HepG2 (cell line): Measurements from ENCODE around the gene CIDEA. TPM values are rescaled to one million over a fixed set of nuclear protein-coding genes. Genes with fewer than 3 reads are reported as not detected.

Source experiments
- BORCS8-MEF2B ChIP-seq: sonication (generic); formaldehyde crosslinking; IDR thresholded peaks from 2 replicates; pipeline ENCODE4 v1.8.0; 2022; ENCODE audit warnings: mild to moderate bottlenecking, missing genetic modification reagents
- ERF ChIP-seq: IDR thresholded peaks from 2 replicates; pipeline ENCODE4 v1.6.1; 2018; ENCODE audit warnings: missing biosample characterization, missing genetic modification reagents
- FOXA1 ChIP-seq, 2 experiments: fragments of 450-650 bp in 1 of 2; sonication (generic) in 1 of 2; formaldehyde crosslinking in 1 of 2; IDR thresholded peaks; 2 replicates each; pipeline versions ENCODE4 v1.4.0 to v1.6.1; 2016 to 2020; ENCODE audit warnings: missing genetic modification reagents in 1 of 2
- GMEB1 ChIP-seq: sonication (generic); formaldehyde crosslinking; IDR thresholded peaks from 2 replicates; pipeline ENCODE4 v1.5.1; 2020; ENCODE audit warnings: missing genetic modification reagents, mild to moderate bottlenecking, borderline replicate concordance
- KDM2A ChIP-seq: sonication (generic); formaldehyde crosslinking; IDR thresholded peaks from 2 replicates; pipeline ENCODE4 v1.4.0; 2020; ENCODE audit warnings: low read depth, missing genetic modification reagents, borderline replicate concordance
- MYPOP ChIP-seq: sonication (generic); formaldehyde crosslinking; IDR thresholded peaks from 2 replicates; pipeline ENCODE4 v1.8.1; 2023; ENCODE audit warnings: mild to moderate bottlenecking, moderate library complexity, missing genetic modification reagents
- RBM39 ChIP-seq: fragments of 200-400 bp; formaldehyde crosslinking; IDR thresholded peaks from one replicate; pipeline ENCODE4 v1.6.1; 2018; ENCODE audit warnings: antibody characterized with exemption, mild to moderate bottlenecking, low read depth, low read length; ENCODE audit not compliant: poor library complexity, severe bottlenecking
- SNRNP70 ChIP-seq: fragments of 200-400 bp; formaldehyde crosslinking; IDR thresholded peaks from 2 replicates; pipeline ENCODE4 v1.6.1; 2017; ENCODE audit warnings: mild to moderate bottlenecking, low read depth, low read length, moderate library complexity
- SUZ12 ChIP-seq: fragments of 150-350 bp; IDR thresholded peaks from 2 replicates; pipeline ENCODE4 v1.6.1; 2014; ENCODE audit warnings: low read depth, low read length
- WIZ ChIP-seq: sonication (generic); formaldehyde crosslinking; IDR thresholded peaks from 2 replicates; pipeline ENCODE4 v1.5.1; 2020; ENCODE audit warnings: mild to moderate bottlenecking, missing genetic modification reagents
- ZBTB39 ChIP-seq: sonication (generic); formaldehyde crosslinking; IDR thresholded peaks from 2 replicates; pipeline ENCODE4 v1.5.0; 2020; ENCODE audit warnings: missing genetic modification reagents
- polyA plus RNA-seq, 8 experiments: library from polyadenylated mRNA; depleted of rRNA in 3 of 8; stranded (reverse) in 7 of 8; unstranded in 1 of 8; fragments of >200 nt; fragmentation: Illumina TruSeq in 4 of 8; extraction: Trizol in 4 of 8; gene quantifications; 2 replicates each; pipeline versions ENCODE4 v1.2.1 to v1.2.3, GENCODE V29; 2011 to 2016; ENCODE audit warnings: low read depth in 4 of 8, missing spikeins in 1 of 8, mixed read lengths in 1 of 8; ENCODE audit not compliant: insufficient read depth in 1 of 8
- total RNA-seq, 5 experiments: library from RNA; depleted of rRNA; stranded (reverse); fragments of >200 nt; fragmentation: Illumina TruSeq; extraction: Trizol; gene quantifications; 2 replicates each; pipeline ENCODE4 v1.2.3, GENCODE V29; 2016; ENCODE audit warnings: low read depth in 1 of 5
- TF ChIP-seq, protein P1 (sequence below): sonication (generic); formaldehyde crosslinking; IDR thresholded peaks from 2 replicates; pipeline ENCODE4 v1.9.0; 2022; ENCODE audit warnings: missing genetic modification reagents, mild to moderate bottlenecking, borderline replicate concordance
- TF ChIP-seq, protein P2 (sequence below): sonication (generic); formaldehyde crosslinking; IDR thresholded peaks from 2 replicates; pipeline ENCODE4 v1.5.0; 2020; ENCODE audit warnings: missing genetic modification reagents
- TF ChIP-seq, protein P3 (sequence below): sonication (generic); formaldehyde crosslinking; IDR thresholded peaks from 2 replicates; pipeline ENCODE4; 2020; ENCODE audit warnings: missing genetic modification reagents, mild to moderate bottlenecking, borderline replicate concordance

Gene CIDEA
- total and polyA plus RNA-seq, 2 of the 13 experiments (the other 11 are each of a cell fraction or from before 2014, with no cell fraction given) = not detected

DNA sequence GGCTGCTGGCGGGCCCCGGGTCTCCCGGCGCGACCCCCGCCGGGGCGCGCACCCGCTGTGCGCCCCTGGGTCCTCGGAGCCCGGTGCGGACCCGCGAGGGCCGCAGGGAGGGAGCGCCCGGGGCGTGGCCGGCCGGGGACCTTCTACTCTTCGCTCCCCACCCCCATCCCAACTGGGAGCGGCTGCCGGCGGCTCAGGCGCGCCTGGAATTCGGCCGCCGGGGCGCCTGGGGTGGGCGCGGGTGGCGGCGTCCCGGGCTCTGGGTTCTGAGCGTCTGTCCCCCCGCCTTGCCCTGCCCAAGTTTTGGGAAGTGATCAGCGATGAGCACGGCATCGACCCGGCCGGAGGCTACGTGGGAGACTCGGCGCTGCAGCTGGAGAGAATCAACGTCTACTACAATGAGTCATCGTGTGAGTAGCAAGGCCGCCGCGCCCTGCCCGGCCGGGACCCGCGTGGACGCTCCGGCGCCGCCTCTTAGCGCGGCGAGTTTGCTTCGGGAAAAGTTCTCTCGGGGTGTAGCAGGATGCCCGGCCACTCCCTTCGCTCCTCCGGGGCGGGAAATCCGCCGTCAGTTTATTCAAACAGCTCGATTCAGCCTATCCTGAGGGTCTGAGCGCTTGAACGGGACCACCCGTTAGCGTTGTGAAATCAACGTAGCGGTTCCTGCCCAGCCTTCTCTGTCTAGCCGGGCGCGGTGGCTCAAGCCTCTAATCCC lies 54.4 kb downstream of the CIDEA start (continued):
- TF ChIP-seq BORCS8-MEF2B (CRISPR knock-in tag) (no peak), SUZ12 (no peak), KDM2A (CRISPR knock-in tag) (0 out of 2 replicates have a peak, but pooled peaks have one; percentile 32), MYPOP (CRISPR knock-in tag) (0 out of 2 replicates have a peak, but pooled peaks have one; percentile 44), ERF (CRISPR knock-in tag) (no peak), FOXA1 (IDR thresholded peaks at IDR 0.05) (no peak), FOXA1 (CRISPR knock-in tag; IDR thresholded peaks at IDR 0.05) (no peak), SNRNP70 (no peak), ZBTB39 (CRISPR knock-in tag) (no peak), RBM39 (peak; percentile 24), WIZ (CRISPR knock-in tag) (no peak), GMEB1 (no peak)
- TF ChIP-seq, protein P1, sequence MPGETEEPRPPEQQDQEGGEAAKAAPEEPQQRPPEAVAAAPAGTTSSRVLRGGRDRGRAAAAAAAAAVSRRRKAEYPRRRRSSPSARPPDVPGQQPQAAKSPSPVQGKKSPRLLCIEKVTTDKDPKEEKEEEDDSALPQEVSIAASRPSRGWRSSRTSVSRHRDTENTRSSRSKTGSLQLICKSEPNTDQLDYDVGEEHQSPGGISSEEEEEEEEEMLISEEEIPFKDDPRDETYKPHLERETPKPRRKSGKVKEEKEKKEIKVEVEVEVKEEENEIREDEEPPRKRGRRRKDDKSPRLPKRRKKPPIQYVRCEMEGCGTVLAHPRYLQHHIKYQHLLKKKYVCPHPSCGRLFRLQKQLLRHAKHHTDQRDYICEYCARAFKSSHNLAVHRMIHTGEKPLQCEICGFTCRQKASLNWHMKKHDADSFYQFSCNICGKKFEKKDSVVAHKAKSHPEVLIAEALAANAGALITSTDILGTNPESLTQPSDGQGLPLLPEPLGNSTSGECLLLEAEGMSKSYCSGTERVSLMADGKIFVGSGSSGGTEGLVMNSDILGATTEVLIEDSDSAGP = peak; percentile 29; the same call in 1 of the 2 replicates
- TF ChIP-seq, protein P2, sequence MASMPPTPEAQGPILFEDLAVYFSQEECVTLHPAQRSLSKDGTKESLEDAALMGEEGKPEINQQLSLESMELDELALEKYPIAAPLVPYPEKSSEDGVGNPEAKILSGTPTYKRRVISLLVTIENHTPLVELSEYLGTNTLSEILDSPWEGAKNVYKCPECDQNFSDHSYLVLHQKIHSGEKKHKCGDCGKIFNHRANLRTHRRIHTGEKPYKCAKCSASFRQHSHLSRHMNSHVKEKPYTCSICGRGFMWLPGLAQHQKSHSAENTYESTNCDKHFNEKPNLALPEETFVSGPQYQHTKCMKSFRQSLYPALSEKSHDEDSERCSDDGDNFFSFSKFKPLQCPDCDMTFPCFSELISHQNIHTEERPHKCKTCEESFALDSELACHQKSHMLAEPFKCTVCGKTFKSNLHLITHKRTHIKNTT (CRISPR knock-in tag) = no peak
- TF ChIP-seq, protein P3, sequence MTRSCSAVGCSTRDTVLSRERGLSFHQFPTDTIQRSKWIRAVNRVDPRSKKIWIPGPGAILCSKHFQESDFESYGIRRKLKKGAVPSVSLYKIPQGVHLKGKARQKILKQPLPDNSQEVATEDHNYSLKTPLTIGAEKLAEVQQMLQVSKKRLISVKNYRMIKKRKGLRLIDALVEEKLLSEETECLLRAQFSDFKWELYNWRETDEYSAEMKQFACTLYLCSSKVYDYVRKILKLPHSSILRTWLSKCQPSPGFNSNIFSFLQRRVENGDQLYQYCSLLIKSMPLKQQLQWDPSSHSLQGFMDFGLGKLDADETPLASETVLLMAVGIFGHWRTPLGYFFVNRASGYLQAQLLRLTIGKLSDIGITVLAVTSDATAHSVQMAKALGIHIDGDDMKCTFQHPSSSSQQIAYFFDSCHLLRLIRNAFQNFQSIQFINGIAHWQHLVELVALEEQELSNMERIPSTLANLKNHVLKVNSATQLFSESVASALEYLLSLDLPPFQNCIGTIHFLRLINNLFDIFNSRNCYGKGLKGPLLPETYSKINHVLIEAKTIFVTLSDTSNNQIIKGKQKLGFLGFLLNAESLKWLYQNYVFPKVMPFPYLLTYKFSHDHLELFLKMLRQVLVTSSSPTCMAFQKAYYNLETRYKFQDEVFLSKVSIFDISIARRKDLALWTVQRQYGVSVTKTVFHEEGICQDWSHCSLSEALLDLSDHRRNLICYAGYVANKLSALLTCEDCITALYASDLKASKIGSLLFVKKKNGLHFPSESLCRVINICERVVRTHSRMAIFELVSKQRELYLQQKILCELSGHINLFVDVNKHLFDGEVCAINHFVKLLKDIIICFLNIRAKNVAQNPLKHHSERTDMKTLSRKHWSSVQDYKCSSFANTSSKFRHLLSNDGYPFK (CRISPR knock-in tag) = no peak
